Activated naive CD4-positive, alpha-beta T cell treated with anti-CD3 and anti-CD28 coated beads, Interleukin-2, amount 50 U/mL, for 24 hours (primary cell): ENCODE measurements around the gene ZNF614.
"Not testable (repeated sequence)": the region's sequence is repeated elsewhere in the genome, so short reads cannot be mapped to it uniquely, and the experiment has no call there.

Experiments
- H3K27ac Mint-ChIP-seq: one replicate; pipeline ENCODE4 v1.8.0; 2021; ENCODE audit warnings: mild to moderate bottlenecking, mixed read lengths
- H3K27me3 Mint-ChIP-seq: one replicate; pipeline ENCODE4 v1.8.0; 2021; ENCODE audit warnings: mixed read lengths
- H3K36me3 Mint-ChIP-seq: one replicate; pipeline ENCODE4 v1.8.0; 2021; ENCODE audit warnings: mixed read lengths
- H3K4me1 Mint-ChIP-seq: one replicate; pipeline ENCODE4 v1.8.0; 2021; ENCODE audit warnings: mixed read lengths
- H3K4me3 Mint-ChIP-seq: one replicate; pipeline ENCODE4 v1.8.0; 2021; ENCODE audit warnings: mild to moderate bottlenecking, mixed read lengths
- H3K9me3 Mint-ChIP-seq: one replicate; pipeline ENCODE4 v1.8.0; 2021; ENCODE audit warnings: mixed read lengths

Gene ZNF614

DNA sequence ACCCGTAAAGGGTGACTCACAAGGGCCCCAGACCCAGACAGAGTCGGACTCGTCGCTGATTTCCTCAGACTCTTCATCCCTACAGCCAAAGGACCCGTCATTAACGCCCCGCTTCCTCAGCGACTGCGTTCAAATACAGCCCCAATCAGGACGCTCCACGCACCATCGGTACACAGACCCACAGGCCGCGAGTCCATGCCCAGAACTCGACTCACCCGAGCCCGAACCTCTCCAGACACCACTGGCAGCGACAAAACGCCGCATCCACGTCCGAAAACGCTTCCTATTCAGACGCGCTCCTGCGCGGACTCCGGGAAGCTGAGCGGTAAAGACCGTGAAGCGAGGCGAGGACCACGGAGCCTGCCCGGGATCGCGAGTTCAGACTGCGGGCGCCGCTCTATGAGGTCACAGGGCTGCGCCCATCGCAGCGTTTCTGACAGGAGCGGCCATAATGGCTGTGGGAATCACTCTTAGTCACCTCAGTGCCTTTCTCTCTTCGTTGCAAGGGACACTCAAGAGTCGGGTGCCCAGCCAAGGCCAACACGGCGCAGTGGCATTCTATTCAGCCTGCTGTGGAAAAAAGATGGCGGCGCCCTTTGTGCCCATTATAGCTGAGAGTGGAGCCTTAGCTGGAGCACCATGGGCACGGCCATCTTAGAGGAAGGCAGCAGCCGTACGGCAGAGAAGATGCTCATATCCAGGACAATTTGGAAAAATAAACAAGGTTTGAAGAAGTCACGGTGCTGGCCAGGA is at the start of gene ZNF614:
Gene ZNF614 (minus strand): TSS at position 353 of the 753 bp plus-strand sequence. CDS start 2,634 bp downstream, outside the sequence.
- peaks cover 17% of the 10 kb centered on the region for H3K9me3 Mint-ChIP-seq
- H3K4me1 Mint-ChIP-seq: peaks cover 33% of the 10 kb centered on the region
- peak within 1 kb of the TSS; percentile 97 for H3K27ac Mint-ChIP-seq
- H3K27me3 Mint-ChIP-seq: no peaks in the 10 kb centered on the region
- H3K36me3 Mint-ChIP-seq: peaks cover 63% of the 10 kb centered on the region
- peak within 1 kb of the TSS; percentile 94 for H3K4me3 Mint-ChIP-seq

- Mint-ChIP-seq H3K27me3 (no peaks in the 10 kb centered on the region), H3K27ac (no peak overlapping the region), H3K36me3 (peaks cover 86% of the 10 kb centered on the region), H3K9me3 (peaks cover 50% of the 10 kb centered on the region), H3K4me3 (peak overlapping the region; percentile 49), H3K4me1 (peaks cover 5% of the 10 kb centered on the region)
These were observed 42.3 kb upstream of the ZNF614 start for GRCh38 chr19:52070496-52070895.

- H3K36me3 Mint-ChIP-seq: peaks cover 84% of the 10 kb centered on the region
- H3K4me3 Mint-ChIP-seq: no peak overlapping the region
- H3K9me3 Mint-ChIP-seq: peaks cover 47% of the 10 kb centered on the region
- peaks cover 5% of the 10 kb centered on the region for H3K4me1 Mint-ChIP-seq
- H3K27ac Mint-ChIP-seq: no peak overlapping the region
- H3K27me3 Mint-ChIP-seq: no peaks in the 10 kb centered on the region
These were observed 41.5 kb upstream of the ZNF614 start for GRCh38 chr19:52069653-52070052.

GRCh38 chr19:52066258-52066863 is 38.2 kb upstream of the ZNF614 start:
- Mint-ChIP-seq H3K4me3 (no peak overlapping the region), H3K36me3 (peaks cover 72% of the 10 kb centered on the region), H3K27me3 (no peaks in the 10 kb centered on the region), H3K9me3 (peaks cover 38% of the 10 kb centered on the region), H3K27ac (no peak overlapping the region), H3K4me1 (peaks cover 5% of the 10 kb centered on the region)

GRCh38 chr19:52065399-52065798 is 37.2 kb upstream of the ZNF614 start:
- Mint-ChIP-seq H3K4me3 (no peak overlapping the region), H3K27me3 (no peaks in the 10 kb centered on the region), H3K9me3 (peaks cover 29% of the 10 kb centered on the region), H3K36me3 (peaks cover 69% of the 10 kb centered on the region), H3K27ac (peak overlapping the region; percentile 2), H3K4me1 (peaks cover 5% of the 10 kb centered on the region)

DNA sequence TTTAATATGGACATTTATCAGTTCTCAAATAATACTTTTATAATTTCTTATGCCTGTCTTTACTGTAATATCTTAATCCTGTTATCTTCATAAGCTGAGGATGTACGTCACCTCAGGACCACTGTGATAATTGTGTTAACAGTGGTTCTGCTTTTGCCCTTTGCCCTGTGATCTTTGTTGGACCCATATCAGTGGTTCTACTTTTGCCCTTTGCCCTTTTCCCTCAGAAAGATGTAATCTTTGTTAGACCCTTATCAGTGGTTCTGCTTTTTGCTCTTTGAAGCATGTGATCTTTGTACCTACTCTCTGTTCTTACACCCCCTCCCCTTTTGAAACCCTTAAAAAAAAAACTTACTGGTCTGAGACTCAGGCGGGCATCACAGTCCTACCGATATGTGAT is 28.3 kb upstream of the ZNF614 start:
- peaks cover 26% of the 10 kb centered on the region for H3K9me3 Mint-ChIP-seq
- H3K27ac Mint-ChIP-seq, H3K4me1 Mint-ChIP-seq, H3K4me3 Mint-ChIP-seq, H3K27me3 Mint-ChIP-seq: not testable (repeated sequence)
- peaks cover 55% of the 10 kb centered on the region for H3K36me3 Mint-ChIP-seq

- H3K4me1 Mint-ChIP-seq: peaks cover 29% of the 10 kb centered on the region
- H3K27ac Mint-ChIP-seq, H3K27me3 Mint-ChIP-seq, H3K4me3 Mint-ChIP-seq: not testable (repeated sequence)
- peaks cover 33% of the 10 kb centered on the region for H3K9me3 Mint-ChIP-seq
- peaks cover 49% of the 10 kb centered on the region for H3K36me3 Mint-ChIP-seq
These were observed 23.6 kb upstream of the ZNF614 start for GRCh38 chr19:52051736-52052135.

GRCh38 chr19:52048555-52049501 is 20.6 kb upstream of the ZNF614 start, which contains the start of gene ZNF432:
ZNF432 (minus strand) TSS chr19:52048838; CDS start chr19:52046868, 1,970 bp downstream.
- peaks cover 36% of the 10 kb centered on the region for H3K4me1 Mint-ChIP-seq
- peaks cover 31% of the 10 kb centered on the region for H3K9me3 Mint-ChIP-seq
- H3K4me3 Mint-ChIP-seq: peak within 1 kb of the TSS; percentile 96
- H3K36me3 Mint-ChIP-seq: peaks cover 51% of the 10 kb centered on the region
- H3K27me3 Mint-ChIP-seq: no peaks in the 10 kb centered on the region
- peak within 1 kb of the TSS; percentile 99 for H3K27ac Mint-ChIP-seq

- no peak overlapping the region for H3K4me3 Mint-ChIP-seq
- peaks cover 85% of the 10 kb centered on the region for H3K36me3 Mint-ChIP-seq
- H3K27me3 Mint-ChIP-seq: no peaks in the 10 kb centered on the region
- H3K9me3 Mint-ChIP-seq: peaks cover 49% of the 10 kb centered on the region
- H3K4me1 Mint-ChIP-seq: no peaks in the 10 kb centered on the region
- no peak overlapping the region for H3K27ac Mint-ChIP-seq
These were observed 11.0 kb upstream of the ZNF614 start for GRCh38 chr19:52039169-52039568.

- H3K27me3 Mint-ChIP-seq: no peaks in the 10 kb centered on the region
- H3K36me3 Mint-ChIP-seq: peaks cover 68% of the 10 kb centered on the region
- peak overlapping the region; percentile 47 for H3K4me3 Mint-ChIP-seq
- no peaks in the 10 kb centered on the region for H3K4me1 Mint-ChIP-seq
- H3K27ac Mint-ChIP-seq: no peak overlapping the region
- H3K9me3 Mint-ChIP-seq: peaks cover 42% of the 10 kb centered on the region
These were observed 6.0 kb upstream of the ZNF614 start for GRCh38 chr19:52034051-52034728.

GRCh38 chr19:52028780-52029123 is 573 bp upstream of the ZNF614 start:
- Mint-ChIP-seq H3K4me1 (peaks cover 33% of the 10 kb centered on the region), H3K27me3 (no peaks in the 10 kb centered on the region), H3K36me3 (peaks cover 61% of the 10 kb centered on the region), H3K27ac (peak overlapping the region; percentile 97), H3K9me3 (peaks cover 18% of the 10 kb centered on the region), H3K4me3 (peak overlapping the region; percentile 94)

DNA sequence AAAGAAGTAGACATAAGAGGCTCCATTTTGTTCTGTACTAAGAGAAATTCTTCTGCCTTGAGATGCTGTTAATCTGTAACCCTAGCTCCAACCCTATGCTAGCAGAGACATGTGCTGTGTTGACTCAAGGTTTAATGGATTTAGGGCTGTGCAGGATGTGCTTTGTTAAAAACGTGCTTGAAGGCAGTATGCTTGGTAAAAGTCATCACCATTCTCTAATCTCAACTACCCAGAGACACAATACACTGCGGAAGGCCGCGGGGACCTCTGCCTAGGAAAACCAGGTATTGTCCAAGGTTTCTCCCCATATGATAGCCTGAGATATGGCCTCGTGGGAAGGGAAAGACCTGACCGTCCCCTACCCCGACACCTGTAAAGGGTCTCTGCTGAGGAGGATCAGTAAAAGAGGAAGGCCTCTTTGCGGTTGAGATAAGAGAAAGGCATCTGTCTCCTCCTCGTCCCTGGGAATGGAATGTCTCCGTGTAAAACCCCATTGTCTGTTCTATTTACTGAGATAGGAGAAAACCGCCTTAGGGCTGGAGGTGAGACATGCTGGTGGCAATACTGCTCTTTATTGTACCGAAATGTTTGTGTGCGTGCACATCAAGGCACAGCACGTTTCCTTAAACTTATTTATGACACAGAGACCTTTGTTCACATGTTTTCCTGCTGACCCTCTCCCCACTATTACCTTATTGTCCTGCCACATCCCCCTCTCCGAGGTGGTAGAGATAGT is 1.8 kb downstream of the ZNF614 start:
- Mint-ChIP-seq H3K9me3 (peaks cover 22% of the 10 kb centered on the region), H3K4me1 (peaks cover 37% of the 10 kb centered on the region), H3K4me3 (peak overlapping the region; percentile 94), H3K36me3 (peaks cover 67% of the 10 kb centered on the region)
- H3K27ac Mint-ChIP-seq, H3K27me3 Mint-ChIP-seq: not testable (repeated sequence)

GRCh38 chr19:52024478-52024877 is 3.7 kb downstream of the ZNF614 start:
- H3K27ac Mint-ChIP-seq, H3K4me3 Mint-ChIP-seq, H3K27me3 Mint-ChIP-seq: not testable (repeated sequence)
- peaks cover 75% of the 10 kb centered on the region for H3K36me3 Mint-ChIP-seq
- peaks cover 20% of the 10 kb centered on the region for H3K9me3 Mint-ChIP-seq
- H3K4me1 Mint-ChIP-seq: peaks cover 42% of the 10 kb centered on the region

GRCh38 chr19:52022193-52022592 is 6.0 kb downstream of the ZNF614 start:
- Mint-ChIP-seq H3K9me3 (peaks cover 34% of the 10 kb centered on the region), H3K27me3 (no peaks in the 10 kb centered on the region), H3K36me3 (peaks cover 84% of the 10 kb centered on the region), H3K4me1 (peaks cover 25% of the 10 kb centered on the region), H3K4me3 (no peak overlapping the region), H3K27ac (no peak overlapping the region)
